Left colon (tissue), 2 donors: ENCODE results near the gene LAIR1. TPM values are rescaled to one million over a fixed set of nuclear protein-coding genes. Genes with fewer than 3 reads are reported as not detected.

Source experiments
- ATAC-seq: fragments of 200-7000 bp; cut with Tn5 transposase; one replicate; pipeline ENCODE4 v1.9.1; 2020; ENCODE audit warnings: mild to moderate bottlenecking, moderate library complexity
- DNase-seq, 2 donors: peaks; one replicate each; pipeline ENCODE4 v3.0.0-alpha.2; 2020
- intact Hi-C, 2 donors: fragments of 100-400 bp; cut with DNase I in 1 of 2; cut with micrococcal nuclease in 1 of 2; formaldehyde crosslinking; loops; one replicate each; pipeline versions ENCODE4 v1.11.2 to v1.14.0; 2022; cut with DNase I, micrococcal nuclease
- total RNA-seq, 2 donors: library from RNA; stranded (reverse); fragmentation: NEBNext Ultra II Directional; extraction: Animal tissue kit (Norgen Biotek cat#: 25700); gene quantifications; one replicate each; pipeline ENCODE4 v1.2.1, GENCODE V29; 2021
- donor health status: DM: no; HTN: no; CAD: no.
- donor health status: DM: yes; HTN: yes; CAD: no.

LAIR1 gene
- total RNA-seq, 2 donors from 2014 or later: 3.8 to 13.2 TPM

DNA sequence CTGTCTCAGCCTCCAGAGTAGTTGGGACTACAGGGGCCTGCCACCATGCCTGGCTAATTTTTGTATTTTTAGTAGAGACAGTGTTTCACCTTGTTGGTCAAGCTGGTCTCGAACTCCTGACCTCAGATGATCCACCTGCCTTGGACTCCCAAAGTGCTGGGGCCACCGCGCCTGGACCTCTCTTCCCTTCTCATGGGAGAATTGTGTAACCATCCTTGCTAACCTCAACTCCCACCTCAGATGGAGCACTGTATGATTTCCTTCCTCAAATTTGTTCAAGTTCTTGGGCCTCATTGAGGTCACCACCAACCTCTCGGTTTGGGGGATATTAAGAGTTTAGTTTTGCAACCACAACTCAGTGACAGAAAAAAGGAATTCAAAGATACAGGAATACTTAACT is 62.5 kb downstream of the LAIR1 start:
- intact Hi-C loops: no loop called here
- no peak for ATAC-seq
- DNase-seq: no peak

Other genes starting within 250 kb of the LAIR1 start
- gene TFPT, start 249.3 kb downstream of the LAIR1 start, total RNA-seq: 10 to 100 TPM; 12.4 to 12.7 TPM
- gene PRPF31, start 249.2 kb downstream of the LAIR1 start, total RNA-seq: 10 to 100 TPM; 37.4 to 38.6 TPM
- 10 to 100 TPM; 32.9 to 42.2 TPM for gene CNOT3, start 227.2 kb downstream of the LAIR1 start, total RNA-seq
- gene LENG1, start 205.2 kb downstream of the LAIR1 start, total RNA-seq: 1 to 10 TPM; 5.3 to 7.3 TPM
- gene TMC4, start 191.8 kb downstream of the LAIR1 start, total RNA-seq: 100 to 1,000 TPM; 209 to 217 TPM
- gene MBOAT7, start 175.4 kb downstream of the LAIR1 start, total RNA-seq: 100 to 1,000 TPM; 144 to 152 TPM
- gene TSEN34, start 173.6 kb downstream of the LAIR1 start, total RNA-seq: 10 to 100 TPM; 38.9 to 41.6 TPM
- gene RPS9, start 164.1 kb downstream of the LAIR1 start, total RNA-seq: 1,000 to 10,000 TPM in 1 of 2 donors, 100 to 1,000 TPM in 1; 962 to 1,034 TPM
- 1 to 10 TPM; 2.0 to 3.5 TPM for gene LILRB3, start 141.9 kb downstream of the LAIR1 start, total RNA-seq
- gene LILRA6, start 122.1 kb downstream of the LAIR1 start, total RNA-seq: 1 to 10 TPM in 1 of 2 donors, under 1 TPM in 1; 0.55 to 1.1 TPM
- 10 to 100 TPM in 1 of 2 donors, 1 to 10 TPM in 1; 4.8 to 10.9 TPM for gene LILRB5, start 107.7 kb downstream of the LAIR1 start, total RNA-seq
- 1 to 10 TPM in 1 of 2 donors, under 1 TPM in 1; 0.98 to 3.2 TPM for gene LILRB2, start 83.8 kb downstream of the LAIR1 start, total RNA-seq
- gene LILRA5, start 51.8 kb downstream of the LAIR1 start, total RNA-seq: 1 to 10 TPM in 1 of 2 donors, under 1 TPM in 1; 0.82 to 2.2 TPM
- gene LILRA4, start 25.8 kb downstream of the LAIR1 start, total RNA-seq: not detected
- gene TTYH1, start 50.5 kb upstream of the LAIR1 start, total RNA-seq: 1 to 10 TPM in 1 of 2 donors, not detected in 1; 1.1 TPM
- 100 to 1,000 TPM; 146 to 156 TPM for gene LENG8, start 84.3 kb upstream of the LAIR1 start, total RNA-seq
- gene LENG9, start 98.8 kb upstream of the LAIR1 start, total RNA-seq: 10 to 100 TPM; 16.7 to 17.1 TPM
- 100 to 1,000 TPM; 501 to 569 TPM for gene CDC42EP5, start 108.4 kb upstream of the LAIR1 start, total RNA-seq
- gene LAIR2, start 137.9 kb upstream of the LAIR1 start, total RNA-seq: not detected
- gene LILRA2, start 208.9 kb upstream of the LAIR1 start, total RNA-seq: 1 to 10 TPM in 1 of 2 donors, under 1 TPM in 1; 0.55 to 1.1 TPM
- under 1 TPM in 1 of 2 donors, not detected in 1; 0.61 TPM for gene LILRA1, start 228.7 kb upstream of the LAIR1 start, total RNA-seq